Lung (tissue), 12 donors: ENCODE results near the gene OR52W1. TPM values are rescaled to one million over a fixed set of nuclear protein-coding genes. Genes with fewer than 3 reads are reported as not detected.

Experiments used
- ATAC-seq: fragments of 200-7000 bp; cut with Tn5 transposase; one replicate; pipeline ENCODE4 v1.9.1; 2020; ENCODE audit warnings: moderate number of reproducible peaks; ENCODE audit not compliant: insufficient read depth, low FRiP score
- DNase-seq, 3 donors: peaks; one replicate each; pipeline ENCODE4 v3.0.0-alpha.2; 2013 to 2017
- H3K27ac ChIP-seq, 2 donors: one replicate each; pipeline ENCODE4 v1.5.1; 2013; ENCODE audit warnings: mild to moderate bottlenecking in 2 of 2, moderate library complexity in 2 of 2, control low read depth in 1 of 2, inconsistent platforms in 1 of 2, low read depth in 1 of 2, low read length in 1 of 2
- H3K27me3 ChIP-seq, 3 donors: one replicate each; pipeline ENCODE4 v1.5.1; 2013; ENCODE audit warnings: low read length in 2 of 3; ENCODE audit not compliant: control insufficient read depth in 3 of 3, insufficient read depth in 3 of 3
- H3K36me3 ChIP-seq, 4 donors: one replicate each; pipeline ENCODE4 v1.5.1; 2013; ENCODE audit warnings: low read length in 4 of 4, mild to moderate bottlenecking in 1 of 4, moderate library complexity in 1 of 4; ENCODE audit not compliant: control insufficient read depth in 4 of 4, insufficient read depth in 4 of 4
- H3K4me1 ChIP-seq, 5 donors: one replicate each; pipeline ENCODE4 v1.5.1; 2013; ENCODE audit warnings: low read length in 5 of 5, mild to moderate bottlenecking in 2 of 5, moderate library complexity in 1 of 5; ENCODE audit not compliant: control insufficient read depth in 5 of 5, insufficient read depth in 5 of 5
- H3K4me3 ChIP-seq: one replicate; pipeline ENCODE4 v1.5.1; 2013; ENCODE audit warnings: mild to moderate bottlenecking, control low read depth, moderate library complexity
- H3K9ac ChIP-seq, 2 donors: one replicate each; pipeline ENCODE4 v1.5.1; 2013; ENCODE audit warnings: low read length in 2 of 2, control low read depth in 1 of 2; ENCODE audit not compliant: insufficient read depth in 1 of 2
- H3K9me3 ChIP-seq, 4 donors: one replicate each; pipeline ENCODE4 v1.5.1; 2013; ENCODE audit warnings: low read length in 3 of 4, mild to moderate bottlenecking in 1 of 4, moderate library complexity in 1 of 4; ENCODE audit not compliant: control insufficient read depth in 4 of 4, insufficient read depth in 3 of 4
- WGBS, 2 donors: extraction: QIAGEN DNeasy Blood & Tissue Kit; methylation state at CpG; one replicate each; pipeline ENCODE4 v1.1.7; 2013; 5-methylcytosine and 5-hydroxymethylcytosine counted together
- polyA plus RNA-seq, 2 donors: library from polyadenylated mRNA; stranded (reverse); fragments of 200-250 nt; gene quantifications; one replicate each; pipeline ENCODE4 v1.2.1, GENCODE V29; 2013
- total RNA-seq, 2 donors: library from RNA; depleted of rRNA in 1 of 2; stranded (reverse); fragments of >200 nt in 1 of 2; gene quantifications; one replicate each; pipeline ENCODE4 v1.2.1, GENCODE V29; 2014 to 2021
- TF ChIP-seq, protein P1 (sequence below): IDR thresholded peaks from 2 replicates; pipeline ENCODE4 v1.5.1; 2012; ENCODE audit warnings: mild to moderate bottlenecking; ENCODE audit errors: control extremely low read depth, extremely low read depth
- donor health status: control.
- donor health status: control.
- donor health status: Bipolar disorder and iron deficiency.
- donor health status: healthy.
- donor health status: DM: yes; HTN: yes; CAD: no.

Gene OR52W1
- total and polyA plus RNA-seq, 4 donors: not detected

DNA sequence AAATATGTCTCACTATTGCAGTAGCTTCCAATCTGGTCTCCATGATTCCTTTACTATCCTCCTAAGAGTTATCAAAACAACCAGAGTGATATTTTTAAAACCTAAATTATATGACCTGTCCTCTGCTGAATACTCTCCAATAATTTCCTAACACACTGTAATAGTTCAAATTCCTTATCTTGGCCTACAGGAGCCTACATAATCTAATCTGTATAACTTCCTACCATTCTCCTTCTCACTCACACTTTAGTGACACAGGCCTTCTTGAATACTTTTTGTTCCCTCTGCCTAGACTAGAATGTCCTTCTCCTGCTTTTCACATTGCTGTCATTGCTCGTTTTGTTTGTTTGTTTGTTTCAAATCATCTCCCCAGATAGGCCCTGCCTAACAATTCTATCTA, 26.0 kb downstream of the OR52W1 start:
- no peaks in the 10 kb centered on the region for H3K9me3 ChIP-seq
- H3K36me3 ChIP-seq: peaks cover 21 to 28% (median 22%) of the 10 kb centered on the region in 4 donors
- H3K4me1 ChIP-seq: peaks cover 0 to 18% (median 4%) of the 10 kb centered on the region in 5 donors
- H3K4me3 ChIP-seq: no peak overlapping the region
- 57 to 86% methylated on average over 1 of the region's 1 CpG for WGBS, 2 donors
- H3K27ac ChIP-seq: no peak overlapping the region
- ATAC-seq (no peak), DNase-seq (no peak)
- H3K27me3 ChIP-seq: no peaks in the 10 kb centered on the region
- TF ChIP-seq, protein P1, sequence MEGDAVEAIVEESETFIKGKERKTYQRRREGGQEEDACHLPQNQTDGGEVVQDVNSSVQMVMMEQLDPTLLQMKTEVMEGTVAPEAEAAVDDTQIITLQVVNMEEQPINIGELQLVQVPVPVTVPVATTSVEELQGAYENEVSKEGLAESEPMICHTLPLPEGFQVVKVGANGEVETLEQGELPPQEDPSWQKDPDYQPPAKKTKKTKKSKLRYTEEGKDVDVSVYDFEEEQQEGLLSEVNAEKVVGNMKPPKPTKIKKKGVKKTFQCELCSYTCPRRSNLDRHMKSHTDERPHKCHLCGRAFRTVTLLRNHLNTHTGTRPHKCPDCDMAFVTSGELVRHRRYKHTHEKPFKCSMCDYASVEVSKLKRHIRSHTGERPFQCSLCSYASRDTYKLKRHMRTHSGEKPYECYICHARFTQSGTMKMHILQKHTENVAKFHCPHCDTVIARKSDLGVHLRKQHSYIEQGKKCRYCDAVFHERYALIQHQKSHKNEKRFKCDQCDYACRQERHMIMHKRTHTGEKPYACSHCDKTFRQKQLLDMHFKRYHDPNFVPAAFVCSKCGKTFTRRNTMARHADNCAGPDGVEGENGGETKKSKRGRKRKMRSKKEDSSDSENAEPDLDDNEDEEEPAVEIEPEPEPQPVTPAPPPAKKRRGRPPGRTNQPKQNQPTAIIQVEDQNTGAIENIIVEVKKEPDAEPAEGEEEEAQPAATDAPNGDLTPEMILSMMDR: no peak
- no peak overlapping the region for H3K9ac ChIP-seq

GRCh38 chr11:6225896-6226295, 26.9 kb downstream of the OR52W1 start:
- Histone ChIP-seq H3K4me1 (peaks cover 0 to 18% (median 4%) of the 10 kb centered on the region in 5 donors), H3K27ac (no peak overlapping the region)
- no peak for DNase-seq

GRCh38 chr11:6228520-6228919, 29.5 kb downstream of the OR52W1 start:
- no peaks in the 10 kb centered on the region for H3K27me3 ChIP-seq
- H3K4me3 ChIP-seq: no peak overlapping the region
- WGBS, 2 donors: 76 to 82% methylated on average over 3 of the region's 3 CpGs
- H3K9ac ChIP-seq: no peak overlapping the region
- H3K4me1 ChIP-seq: peaks cover 1 to 25% (median 4%) of the 10 kb centered on the region in 5 donors
- DNase-seq: no peak
- H3K36me3 ChIP-seq: peaks cover 3 to 10% (median 6%) of the 10 kb centered on the region in 4 donors
- no peaks in the 10 kb centered on the region for H3K9me3 ChIP-seq
- no peak for ATAC-seq
- H3K27ac ChIP-seq: no peak overlapping the region
- TF ChIP-seq, protein P1: no peak

More at GRCh38 chr11:6225896-6226295, 26.9 kb downstream of the OR52W1 start:
- H3K4me3 ChIP-seq: no peak overlapping the region
- TF ChIP-seq, protein P1: no peak
- no peaks in the 10 kb centered on the region for H3K27me3 ChIP-seq
- WGBS, 2 donors: 48% methylated on average over 2 of the region's 2 CpGs
- H3K36me3 ChIP-seq: peaks cover 21 to 28% (median 21%) of the 10 kb centered on the region in 4 donors
- H3K9me3 ChIP-seq: no peaks in the 10 kb centered on the region
- H3K9ac ChIP-seq: no peak overlapping the region
- ATAC-seq: no peak

GRCh38 chr11:6229911-6230310, 30.9 kb downstream of the OR52W1 start:
- H3K4me3 ChIP-seq: no peak overlapping the region
- H3K27ac ChIP-seq: no peak overlapping the region
- TF ChIP-seq, protein P1: no peak
- ATAC-seq (no peak), DNase-seq (no peak)
- no peaks in the 10 kb centered on the region for H3K36me3 ChIP-seq
- H3K27me3 ChIP-seq: no peaks in the 10 kb centered on the region
- WGBS, 2 donors: 25 to 40% methylated on average over 2 of the region's 2 CpGs
- no peak overlapping the region for H3K9ac ChIP-seq
- no peaks in the 10 kb centered on the region for H3K9me3 ChIP-seq
- H3K4me1 ChIP-seq: peaks cover 0 to 27% (median 6%) of the 10 kb centered on the region in 5 donors
